H9 (cell line): ENCODE results near the gene SUPT3H. TPM values are rescaled to one million over a fixed set of nuclear protein-coding genes. Genes with fewer than 3 reads are reported as not detected.

Experiments used
- DNase-seq: peaks from one replicate; pipeline ENCODE4 v3.0.0-alpha.2; 2017
- H2AFZ ChIP-seq: one replicate; pipeline ENCODE4 v1.6.1; 2013; ENCODE audit warnings: mild to moderate bottlenecking, low read length, control low read depth, moderate library complexity
- H2AK5ac ChIP-seq: 2 replicates; pipeline ENCODE4 v1.6.1; 2013; ENCODE audit warnings: low read length, control low read depth, mixed read lengths; ENCODE audit not compliant: insufficient read length
- H2BK120ac ChIP-seq: one replicate; pipeline ENCODE4 v1.6.1; 2013; ENCODE audit warnings: low read depth, mild to moderate bottlenecking, low read length, control low read depth, inconsistent platforms; ENCODE audit not compliant: poor library complexity, severe bottlenecking
- H2BK12ac ChIP-seq: 2 replicates; pipeline ENCODE4 v1.6.1; 2013; ENCODE audit warnings: low read length, control low read depth, mixed read lengths, low read depth; ENCODE audit not compliant: insufficient read length
- H2BK15ac ChIP-seq: 2 replicates; pipeline ENCODE4 v1.6.1; 2013; ENCODE audit warnings: low read depth, low read length, control low read depth
- H2BK20ac ChIP-seq: one replicate; pipeline ENCODE4 v1.6.1; 2013; ENCODE audit warnings: low read depth, mild to moderate bottlenecking, low read length, control low read depth, inconsistent platforms; ENCODE audit not compliant: poor library complexity, severe bottlenecking
- H2BK5ac ChIP-seq: 2 replicates; pipeline ENCODE4 v1.6.1; 2013; ENCODE audit warnings: low read length, control low read depth, mixed read lengths; ENCODE audit not compliant: insufficient read length
- H3K14ac ChIP-seq: 2 replicates; pipeline ENCODE4 v1.6.1; 2013; ENCODE audit warnings: low read length, control low read depth; ENCODE audit not compliant: insufficient read depth
- H3K18ac ChIP-seq: 2 replicates; pipeline ENCODE4 v1.6.1; 2013; ENCODE audit warnings: low read depth, mild to moderate bottlenecking, mixed read lengths, low read length, control low read depth; ENCODE audit not compliant: insufficient read length
- H3K23ac ChIP-seq: 2 replicates; pipeline ENCODE4 v1.6.1; 2013; ENCODE audit warnings: low read length, control low read depth, mixed read lengths, low read depth; ENCODE audit not compliant: insufficient read length
- H3K23me2 ChIP-seq: 2 replicates; pipeline ENCODE4 v1.6.1; 2013; ENCODE audit warnings: low read depth, mild to moderate bottlenecking, mixed read lengths, low read length, control low read depth; ENCODE audit not compliant: insufficient read length, poor library complexity, severe bottlenecking
- H3K27ac ChIP-seq: 2 replicates; pipeline ENCODE4 v1.5.1; 2013; ENCODE audit warnings: low read length, control low read depth, mixed read lengths, low read depth; ENCODE audit not compliant: insufficient read length
- H3K27me3 ChIP-seq: 2 replicates; pipeline ENCODE4 v1.6.1; 2013; ENCODE audit warnings: low read length, control low read depth, inconsistent platforms; ENCODE audit not compliant: insufficient read depth
- H3K4ac ChIP-seq: 2 replicates; pipeline ENCODE4 v1.6.1; 2013; ENCODE audit warnings: low read depth, mild to moderate bottlenecking, control low read depth, inconsistent platforms, low read length, moderate library complexity
- H3K4me1 ChIP-seq: 2 replicates; pipeline ENCODE4 v1.6.1; 2013; ENCODE audit warnings: low read length, control low read depth, inconsistent platforms; ENCODE audit not compliant: insufficient read depth
- H3K4me2 ChIP-seq: 2 replicates; pipeline ENCODE4 v1.6.1; 2013; ENCODE audit warnings: low read length, control low read depth, mixed read lengths; ENCODE audit not compliant: insufficient read length, insufficient read depth
- H3K56ac ChIP-seq: 2 replicates; pipeline ENCODE4 v1.6.1; 2013; ENCODE audit warnings: low read depth, mild to moderate bottlenecking, mixed read lengths, low read length, control low read depth; ENCODE audit not compliant: insufficient read length
- H3K79me1 ChIP-seq: 2 replicates; pipeline ENCODE4 v1.6.1; 2013; ENCODE audit warnings: low read depth, mild to moderate bottlenecking, moderate library complexity, low read length, control low read depth, inconsistent platforms; ENCODE audit not compliant: insufficient read depth, poor library complexity, severe bottlenecking
- H3K79me2 ChIP-seq: 2 replicates; pipeline ENCODE4 v1.6.1; 2013; ENCODE audit warnings: low read length, control low read depth, inconsistent platforms; ENCODE audit not compliant: insufficient read depth
- H3K9ac ChIP-seq: 2 replicates; pipeline ENCODE4 v1.6.1; 2013; ENCODE audit warnings: low read length, control low read depth, mixed read lengths; ENCODE audit not compliant: insufficient read length; ENCODE audit errors: extremely low read depth
- H3K9me3 ChIP-seq: one replicate; pipeline ENCODE4 v1.6.1; 2013; ENCODE audit warnings: low read depth, low read length, inconsistent platforms; ENCODE audit not compliant: control insufficient read depth
- H3T11ph ChIP-seq: one replicate; pipeline ENCODE4 v1.6.1; 2013; ENCODE audit warnings: mild to moderate bottlenecking, low read length, control low read depth, inconsistent platforms
- H4K20me1 ChIP-seq: one replicate; pipeline ENCODE4 v1.6.1; 2013; ENCODE audit not compliant: control insufficient read depth, insufficient read length, insufficient read depth
- H4K5ac ChIP-seq: 2 replicates; pipeline ENCODE4 v1.6.1; 2013; ENCODE audit warnings: low read depth, mild to moderate bottlenecking, mixed read lengths, low read length, control low read depth; ENCODE audit not compliant: insufficient read length
- H4K8ac ChIP-seq: replicated peaks from 2 replicates; pipeline ENCODE4 v1.6.1; 2013; ENCODE audit warnings: low read length, control low read depth, mixed read lengths, low read depth; ENCODE audit not compliant: insufficient read length
- H4K91ac ChIP-seq: 2 replicates; pipeline ENCODE4 v1.6.1; 2013; ENCODE audit warnings: low read depth, mild to moderate bottlenecking, moderate library complexity, mixed read lengths, low read length, control low read depth; ENCODE audit not compliant: insufficient read length
- H3K27ac Mint-ChIP-seq, 3 experiments: 2 replicates in 2 of 3; 3 replicates in 1 of 3; pipeline ENCODE4 v1.8.0; 2020 to 2021; ENCODE audit warnings: mixed read lengths in 3 of 3, mild to moderate bottlenecking in 1 of 3, moderate library complexity in 1 of 3
- H3K27me3 Mint-ChIP-seq: 2 replicates; pipeline ENCODE4 v1.8.0; 2021; ENCODE audit warnings: low read depth, mild to moderate bottlenecking, moderate library complexity, mixed read lengths
- H3K36me3 Mint-ChIP-seq, 3 experiments: 2 replicates in 2 of 3; 3 replicates in 1 of 3; pipeline ENCODE4 v1.8.0; 2020 to 2021; ENCODE audit warnings: low read depth in 3 of 3, mixed read lengths in 3 of 3; ENCODE audit not compliant: insufficient read depth in 1 of 3
- H3K4me1 Mint-ChIP-seq, 2 experiments: 2 replicates each; pipeline ENCODE4 v1.8.0; 2020; ENCODE audit warnings: mixed read lengths in 2 of 2
- H3K4me3 Mint-ChIP-seq, 2 experiments: 2 replicates in 1 of 2; 3 replicates in 1 of 2; pipeline ENCODE4 v1.8.0; 2020 to 2021; ENCODE audit warnings: mild to moderate bottlenecking in 2 of 2, mixed read lengths in 2 of 2, moderate library complexity in 1 of 2
- H3K9me3 Mint-ChIP-seq, 2 experiments: 2 replicates in 1 of 2; 3 replicates in 1 of 2; pipeline ENCODE4 v1.8.0; 2020; ENCODE audit warnings: mild to moderate bottlenecking in 2 of 2, mixed read lengths in 2 of 2, moderate library complexity in 1 of 2
- WGBS: extraction: QIAGEN DNeasy Blood & Tissue Kit; methylation state at CpG from one replicate; pipeline ENCODE4 v1.1.7; 2013; ENCODE audit warnings: missing lambda C conversion rate, low lambda C conversion rate, mixed read lengths; ENCODE audit not compliant: insufficient read length; ENCODE audit errors: extremely low coverage; 5-methylcytosine and 5-hydroxymethylcytosine counted together
- total RNA-seq: library from RNA; stranded (reverse); gene quantifications from 2 replicates; pipeline ENCODE4 v1.2.1, GENCODE V29; 2021
- TF ChIP-seq, protein P1 (sequence below): fragments of 200-600 bp; sonication (generic); conservative IDR thresholded peaks from 3 replicates; pipeline ENCODE4 v1.8.0; 2021; ENCODE audit warnings: antibody characterized with exemption, mild to moderate bottlenecking

The SUPT3H gene
- total RNA-seq, 1 experiment from 2014 or later: 22.5 TPM

DNA sequence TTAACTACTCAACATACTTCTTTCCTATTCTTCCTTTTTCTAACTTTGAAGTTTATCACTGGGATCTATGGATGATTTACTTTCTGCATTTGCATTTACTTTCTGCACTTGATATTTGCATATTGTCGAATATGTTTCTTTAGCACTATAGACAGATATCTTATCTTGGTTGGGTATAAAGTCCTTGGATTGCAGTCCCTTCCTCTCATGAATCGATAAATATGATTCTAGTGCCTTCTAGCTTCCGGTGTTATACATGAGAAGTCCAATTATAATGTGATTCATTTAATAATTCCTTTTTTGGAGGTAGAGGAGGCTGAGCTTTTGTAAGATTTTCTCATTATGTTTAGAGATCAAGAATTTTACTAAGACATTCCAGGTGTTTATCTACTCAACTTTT lies 370.8 kb downstream of the SUPT3H start:
- no peak overlapping the region for H3K4me2 ChIP-seq
- no peaks in the 10 kb centered on the region for H3K79me2 ChIP-seq
- H4K8ac ChIP-seq: no peak overlapping the region
- TF ChIP-seq, protein P1, sequence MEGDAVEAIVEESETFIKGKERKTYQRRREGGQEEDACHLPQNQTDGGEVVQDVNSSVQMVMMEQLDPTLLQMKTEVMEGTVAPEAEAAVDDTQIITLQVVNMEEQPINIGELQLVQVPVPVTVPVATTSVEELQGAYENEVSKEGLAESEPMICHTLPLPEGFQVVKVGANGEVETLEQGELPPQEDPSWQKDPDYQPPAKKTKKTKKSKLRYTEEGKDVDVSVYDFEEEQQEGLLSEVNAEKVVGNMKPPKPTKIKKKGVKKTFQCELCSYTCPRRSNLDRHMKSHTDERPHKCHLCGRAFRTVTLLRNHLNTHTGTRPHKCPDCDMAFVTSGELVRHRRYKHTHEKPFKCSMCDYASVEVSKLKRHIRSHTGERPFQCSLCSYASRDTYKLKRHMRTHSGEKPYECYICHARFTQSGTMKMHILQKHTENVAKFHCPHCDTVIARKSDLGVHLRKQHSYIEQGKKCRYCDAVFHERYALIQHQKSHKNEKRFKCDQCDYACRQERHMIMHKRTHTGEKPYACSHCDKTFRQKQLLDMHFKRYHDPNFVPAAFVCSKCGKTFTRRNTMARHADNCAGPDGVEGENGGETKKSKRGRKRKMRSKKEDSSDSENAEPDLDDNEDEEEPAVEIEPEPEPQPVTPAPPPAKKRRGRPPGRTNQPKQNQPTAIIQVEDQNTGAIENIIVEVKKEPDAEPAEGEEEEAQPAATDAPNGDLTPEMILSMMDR: no peak
- no peak overlapping the region for H3K18ac ChIP-seq
- Mint-ChIP-seq H3K4me1 (no peaks in the 10 kb centered on the region), H3K36me3 (peaks cover under 1 to 2% (median 2%) of the 10 kb centered on the region in 3 experiments; a peak in 4 of 7 replicates), H3K27ac (no peak overlapping the region), H3K4me3 (no peak overlapping the region), H3K9me3 (peaks cover 0 to 2% of the 10 kb centered on the region in 2 experiments; a peak in 1 of 5 replicates), H3K27me3 (no peaks in the 10 kb centered on the region)
- no peak overlapping the region for H2AK5ac ChIP-seq
- no peak overlapping the region for H2BK120ac ChIP-seq
- no peak overlapping the region for H2BK15ac ChIP-seq
- H2AFZ ChIP-seq: no peak overlapping the region
- DNase-seq: no peak
- no peak overlapping the region for H2BK12ac ChIP-seq
- H3K23ac ChIP-seq: no peak overlapping the region
- no peak overlapping the region for H3K4ac ChIP-seq
- no peak overlapping the region for H4K5ac ChIP-seq
- no peak overlapping the region for H3T11ph ChIP-seq
- no peaks in the 10 kb centered on the region for H3K9me3 ChIP-seq
- H3K27me3 ChIP-seq: no peaks in the 10 kb centered on the region
- H3K27ac ChIP-seq: no peak overlapping the region
- H2BK5ac ChIP-seq: no peak overlapping the region
- H3K23me2 ChIP-seq: no peaks in the 10 kb centered on the region
- no peaks in the 10 kb centered on the region for H4K20me1 ChIP-seq
- no peak overlapping the region for H3K9ac ChIP-seq
- no peak overlapping the region for H3K56ac ChIP-seq
- no peak overlapping the region for H4K91ac ChIP-seq
- H3K4me1 ChIP-seq: no peaks in the 10 kb centered on the region
- H3K79me1 ChIP-seq: no peaks in the 10 kb centered on the region
- no peak overlapping the region for H3K14ac ChIP-seq
- no CpG with 5 or more reads among the region's 3 CpGs for WGBS
- no peak overlapping the region for H2BK20ac ChIP-seq
